Endothelial cell (in vitro differentiated cells): ENCODE data around the gene MYRIP. TPM values are rescaled to one million over a fixed set of nuclear protein-coding genes. Genes with fewer than 3 reads are reported as not detected.

ENCODE experiments used
- DNase-seq: peaks from one replicate; pipeline ENCODE4 v3.0.0; 2021; ENCODE audit warnings: low spot score
- H3K27ac Mint-ChIP-seq: one replicate; pipeline ENCODE4 v1.8.0; 2021; ENCODE audit warnings: mixed read lengths, inconsistent platforms; ENCODE audit not compliant: unreplicated experiment
- H3K27me3 Mint-ChIP-seq: one replicate; pipeline ENCODE4 v1.8.0; 2021; ENCODE audit warnings: mild to moderate bottlenecking, moderate library complexity, mixed read lengths, inconsistent platforms; ENCODE audit not compliant: unreplicated experiment
- H3K36me3 Mint-ChIP-seq: one replicate; pipeline ENCODE4 v1.8.0; 2021; ENCODE audit warnings: mild to moderate bottlenecking, low read depth, mixed read lengths, inconsistent platforms; ENCODE audit not compliant: unreplicated experiment
- H3K4me1 Mint-ChIP-seq: one replicate; pipeline ENCODE4 v1.8.0; 2021; ENCODE audit warnings: mild to moderate bottlenecking, mixed read lengths, inconsistent platforms; ENCODE audit not compliant: unreplicated experiment
- H3K4me3 Mint-ChIP-seq: one replicate; pipeline ENCODE4 v1.8.0; 2021; ENCODE audit warnings: mild to moderate bottlenecking, mixed read lengths, inconsistent platforms; ENCODE audit not compliant: unreplicated experiment
- H3K9me3 Mint-ChIP-seq: one replicate; pipeline ENCODE4 v1.8.0; 2021; ENCODE audit warnings: mixed read lengths, inconsistent platforms; ENCODE audit not compliant: unreplicated experiment
- total RNA-seq: library from RNA; stranded (reverse); fragmentation: NEBNext Ultra II Directional; extraction: Animal tissue kit (Norgen Biotek cat#: 25700); gene quantifications from one replicate; pipeline ENCODE4 v1.2.1, GENCODE V29; 2021; ENCODE audit not compliant: unreplicated experiment
- TF ChIP-seq, protein P1 (sequence below): fragments of 200-600 bp; sonication (generic); IDR thresholded peaks from one replicate; pipeline ENCODE4 v1.5.0; 2021; ENCODE audit warnings: antibody characterized with exemption; ENCODE audit not compliant: unreplicated experiment

Gene MYRIP
- total RNA-seq, 1 donor from 2014 or later = 0.49 TPM

DNA sequence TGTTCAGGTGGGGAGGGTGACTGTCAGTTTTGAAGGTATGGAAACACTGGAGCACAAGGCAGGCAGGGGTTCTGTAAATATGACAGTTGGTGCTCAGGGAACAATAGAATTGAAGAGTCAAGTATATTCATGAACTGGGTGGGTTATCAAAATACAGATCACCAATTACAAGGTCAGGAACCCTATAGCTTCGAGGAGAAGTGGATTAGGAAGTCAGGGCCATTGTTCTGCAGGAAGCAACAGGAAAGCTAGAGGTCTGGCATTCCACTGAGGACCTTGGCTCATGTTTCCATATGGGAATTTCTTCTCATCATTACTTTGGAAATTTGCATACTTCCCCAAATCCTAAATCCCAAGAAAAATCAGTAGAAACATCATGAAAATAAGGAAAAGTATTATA is 125.9 kb downstream of the MYRIP start:
- Mint-ChIP-seq H3K27me3 (peaks cover 4% of the 10 kb centered on the region), H3K9me3 (no peaks in the 10 kb centered on the region), H3K4me1 (peaks cover 15% of the 10 kb centered on the region), H3K4me3 (no peak overlapping the region), H3K36me3 (no peaks in the 10 kb centered on the region), H3K27ac (no peak overlapping the region)
- DNase-seq = no peak
- TF ChIP-seq, protein P1, sequence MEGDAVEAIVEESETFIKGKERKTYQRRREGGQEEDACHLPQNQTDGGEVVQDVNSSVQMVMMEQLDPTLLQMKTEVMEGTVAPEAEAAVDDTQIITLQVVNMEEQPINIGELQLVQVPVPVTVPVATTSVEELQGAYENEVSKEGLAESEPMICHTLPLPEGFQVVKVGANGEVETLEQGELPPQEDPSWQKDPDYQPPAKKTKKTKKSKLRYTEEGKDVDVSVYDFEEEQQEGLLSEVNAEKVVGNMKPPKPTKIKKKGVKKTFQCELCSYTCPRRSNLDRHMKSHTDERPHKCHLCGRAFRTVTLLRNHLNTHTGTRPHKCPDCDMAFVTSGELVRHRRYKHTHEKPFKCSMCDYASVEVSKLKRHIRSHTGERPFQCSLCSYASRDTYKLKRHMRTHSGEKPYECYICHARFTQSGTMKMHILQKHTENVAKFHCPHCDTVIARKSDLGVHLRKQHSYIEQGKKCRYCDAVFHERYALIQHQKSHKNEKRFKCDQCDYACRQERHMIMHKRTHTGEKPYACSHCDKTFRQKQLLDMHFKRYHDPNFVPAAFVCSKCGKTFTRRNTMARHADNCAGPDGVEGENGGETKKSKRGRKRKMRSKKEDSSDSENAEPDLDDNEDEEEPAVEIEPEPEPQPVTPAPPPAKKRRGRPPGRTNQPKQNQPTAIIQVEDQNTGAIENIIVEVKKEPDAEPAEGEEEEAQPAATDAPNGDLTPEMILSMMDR = no peak

GRCh38 chr3:39936848-39937247 is 127.4 kb downstream of the MYRIP start:
- DNase-seq = no peak

GRCh38 chr3:39937315-39937714 is 127.9 kb downstream of the MYRIP start:
- no peaks in the 10 kb centered on the region for H3K9me3 Mint-ChIP-seq
- no peak overlapping the region for H3K4me3 Mint-ChIP-seq
- H3K27me3 Mint-ChIP-seq = peaks cover 4% of the 10 kb centered on the region
- H3K4me1 Mint-ChIP-seq = peaks cover 15% of the 10 kb centered on the region
- TF ChIP-seq, protein P1 = no peak
- no peak overlapping the region for H3K27ac Mint-ChIP-seq
- H3K36me3 Mint-ChIP-seq = no peaks in the 10 kb centered on the region
- DNase-seq = no peak

More at GRCh38 chr3:39936848-39937247, 127.4 kb downstream of the MYRIP start:
- no peak overlapping the region for H3K4me3 Mint-ChIP-seq
- no peak overlapping the region for H3K27ac Mint-ChIP-seq
- H3K27me3 Mint-ChIP-seq = peaks cover 4% of the 10 kb centered on the region
- peaks cover 15% of the 10 kb centered on the region for H3K4me1 Mint-ChIP-seq
- no peaks in the 10 kb centered on the region for H3K36me3 Mint-ChIP-seq
- TF ChIP-seq, protein P1 = no peak
- no peaks in the 10 kb centered on the region for H3K9me3 Mint-ChIP-seq

DNA sequence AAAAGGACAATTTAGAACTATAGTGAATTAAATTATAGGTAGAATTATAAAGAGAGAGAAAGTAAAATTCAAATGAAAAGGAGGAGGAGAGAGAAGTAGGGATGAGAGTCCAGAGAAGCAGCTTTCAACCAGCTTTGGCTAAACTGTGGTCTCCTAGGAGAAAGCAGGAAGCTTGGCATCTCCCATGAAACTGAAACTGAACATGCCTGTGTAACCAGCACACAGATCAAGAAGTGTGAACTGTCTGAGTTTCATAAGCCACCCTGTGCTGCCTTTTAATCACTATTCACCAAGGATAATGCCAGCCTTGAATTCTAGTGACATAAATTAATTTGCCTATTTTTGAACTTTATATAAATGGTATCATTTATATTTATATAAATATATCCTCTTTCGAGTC is 128.5 kb downstream of the MYRIP start:
- H3K4me1 Mint-ChIP-seq = peaks cover 15% of the 10 kb centered on the region
- H3K4me3 Mint-ChIP-seq = no peak overlapping the region
- H3K36me3 Mint-ChIP-seq = no peaks in the 10 kb centered on the region
- H3K27ac Mint-ChIP-seq = no peak overlapping the region
- H3K27me3 Mint-ChIP-seq = peaks cover 4% of the 10 kb centered on the region
- DNase-seq = no peak
- no peaks in the 10 kb centered on the region for H3K9me3 Mint-ChIP-seq
- TF ChIP-seq, protein P1 = no peak

DNA sequence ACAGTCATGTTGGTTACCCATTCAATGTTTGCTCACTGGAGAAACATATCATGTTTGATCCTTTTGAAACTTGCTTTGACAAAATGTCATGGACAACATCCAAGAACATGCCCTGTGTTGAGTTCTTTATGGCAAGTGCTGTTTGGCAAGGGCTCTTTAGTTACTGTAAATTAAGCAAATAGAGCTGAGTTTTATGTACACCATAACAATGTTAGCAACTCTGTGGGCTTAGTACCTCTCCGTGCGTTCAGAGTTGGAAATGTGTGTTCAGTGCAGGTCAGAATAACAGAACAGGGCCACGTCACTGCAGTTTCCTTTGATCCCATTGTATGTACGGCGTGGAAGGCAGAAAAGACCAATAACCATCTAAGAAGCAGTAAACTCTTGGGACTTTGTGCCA is 132.5 kb downstream of the MYRIP start:
- no peaks in the 10 kb centered on the region for H3K9me3 Mint-ChIP-seq
- no peaks in the 10 kb centered on the region for H3K4me1 Mint-ChIP-seq
- H3K27me3 Mint-ChIP-seq = peaks cover 2% of the 10 kb centered on the region
- H3K4me3 Mint-ChIP-seq = no peak overlapping the region
- no peak overlapping the region for H3K27ac Mint-ChIP-seq
- DNase-seq = no peak
- no peaks in the 10 kb centered on the region for H3K36me3 Mint-ChIP-seq
- TF ChIP-seq, protein P1 = no peak
